HG03159 (cell line): ENCODE results near the gene CYSTM1.

ENCODE experiments used
- ATAC-seq: cut with Tn5 transposase; IDR thresholded peaks from one replicate; pipeline ENCODE4 v1.9.1; 2021; ENCODE audit warnings: mild to moderate bottlenecking, moderate library complexity; ENCODE audit not compliant: unreplicated experiment

The CYSTM1 gene

GRCh38 chr5:140252470-140253126 lies 77.6 kb downstream of the CYSTM1 start:
- no peak for ATAC-seq

- ATAC-seq, result no peak
Observed at GRCh38 chr5:140253985-140254384, 79.0 kb downstream of the CYSTM1 start.

GRCh38 chr5:140255460-140256157 lies 80.6 kb downstream of the CYSTM1 start:
- ATAC-seq, result no peak

- no peak for ATAC-seq
Observed at GRCh38 chr5:140256726-140257125, 81.7 kb downstream of the CYSTM1 start.

GRCh38 chr5:140258016-140258415 lies 83.0 kb downstream of the CYSTM1 start:
- no peak for ATAC-seq

- no peak for ATAC-seq
Observed at GRCh38 chr5:140258873-140259272, 83.9 kb downstream of the CYSTM1 start.

- ATAC-seq, result no peak
Observed at GRCh38 chr5:140259500-140259899, 84.5 kb downstream of the CYSTM1 start.

- ATAC-seq, result no peak
Observed at GRCh38 chr5:140260089-140260656, 85.2 kb downstream of the CYSTM1 start.

- no peak for ATAC-seq
Observed at GRCh38 chr5:140261403-140262171, 86.6 kb downstream of the CYSTM1 start.

- no peak for ATAC-seq
Observed at GRCh38 chr5:140262221-140262620, 87.2 kb downstream of the CYSTM1 start.

- ATAC-seq, result no peak
Observed at GRCh38 chr5:140262839-140263238, 87.9 kb downstream of the CYSTM1 start.

GRCh38 chr5:140265845-140266244 lies 90.9 kb downstream of the CYSTM1 start:
- ATAC-seq, result no peak

GRCh38 chr5:140266471-140267200 lies 91.6 kb downstream of the CYSTM1 start:
- no peak for ATAC-seq

- no peak for ATAC-seq
Observed at GRCh38 chr5:140267201-140267540, 92.2 kb downstream of the CYSTM1 start.

GRCh38 chr5:140267559-140268018 lies 92.6 kb downstream of the CYSTM1 start:
- ATAC-seq, result no peak

- ATAC-seq, result no peak
Observed at GRCh38 chr5:140270008-140270407, 95.0 kb downstream of the CYSTM1 start.

GRCh38 chr5:140273401-140273877 lies 98.5 kb downstream of the CYSTM1 start:
- ATAC-seq, result no peak

GRCh38 chr5:140275837-140276236 lies 100.8 kb downstream of the CYSTM1 start:
- ATAC-seq, result no peak

- ATAC-seq, result no peak
Observed at GRCh38 chr5:140282266-140282665, 107.3 kb downstream of the CYSTM1 start.

GRCh38 chr5:140284013-140284412 lies 109.0 kb downstream of the CYSTM1 start:
- ATAC-seq, result no peak

GRCh38 chr5:140286424-140286823 lies 111.4 kb downstream of the CYSTM1 start:
- no peak for ATAC-seq
